Measurements from ENCODE around the gene SGPP2.

Gene SGPP2

DNA sequence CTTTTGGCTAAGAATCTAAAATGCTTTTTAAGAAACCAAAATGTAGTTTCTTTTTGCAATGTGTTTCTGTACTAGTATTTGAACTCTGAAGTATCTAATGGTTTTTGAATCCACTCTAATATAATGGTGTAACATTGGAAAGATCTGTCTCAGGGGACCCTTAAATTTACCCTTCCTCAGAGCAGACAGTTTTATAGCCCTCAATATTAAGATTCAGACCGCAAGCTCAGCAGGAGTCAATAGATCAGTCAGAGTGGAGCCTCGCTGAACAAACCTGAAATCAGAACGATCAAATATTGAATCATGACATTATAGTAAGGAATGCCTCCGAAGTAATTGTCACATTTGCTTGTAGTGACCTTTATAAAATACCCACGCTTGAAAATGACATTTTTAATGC is 18.3 kb downstream of the SGPP2 start:
- H3K4me1 ChIP-seq (ENCODE audit: control insufficient read depth, insufficient read depth, low read length), result no peaks in the 10 kb centered on the region
- no peaks in the 10 kb centered on the region for H3K36me3 ChIP-seq (ENCODE audit: control insufficient read depth in 2 of 2, insufficient read depth in 2 of 2, low read length in 2 of 2)
- H3K27ac ChIP-seq (ENCODE audit: low read length), result no peak overlapping the region
- H3K4me3 ChIP-seq (ENCODE audit: low read length in 2 of 2), result no peak overlapping the region
- H3K27me3 ChIP-seq (ENCODE audit: control insufficient read depth in 1 of 2, insufficient read depth in 2 of 2, low read length in 2 of 2), result peaks cover 0 to 2% of the 10 kb centered on the region in 2 donors
- no peak overlapping the region for H3K9ac ChIP-seq (ENCODE audit: low read length in 2 of 2)
- H3K9me3 ChIP-seq (ENCODE audit: control insufficient read depth in 2 of 2, low read length in 2 of 2), result no peaks in the 10 kb centered on the region

GRCh38 chr2:222445227-222445626 is 20.9 kb downstream of the SGPP2 start:
- Histone ChIP-seq H3K4me1 (ENCODE audit: control insufficient read depth, insufficient read depth, low read length) (no peaks in the 10 kb centered on the region), H3K27me3 (ENCODE audit: control insufficient read depth in 1 of 2, insufficient read depth in 2 of 2, low read length in 2 of 2) (peaks cover 0 to 2% of the 10 kb centered on the region in 2 donors), H3K36me3 (ENCODE audit: control insufficient read depth in 2 of 2, insufficient read depth in 2 of 2, low read length in 2 of 2) (no peaks in the 10 kb centered on the region), H3K4me3 (ENCODE audit: low read length in 2 of 2) (no peak overlapping the region), H3K27ac (ENCODE audit: low read length) (no peak overlapping the region), H3K9ac (ENCODE audit: low read length in 2 of 2) (no peak overlapping the region), H3K9me3 (ENCODE audit: control insufficient read depth in 2 of 2, low read length in 2 of 2) (no peaks in the 10 kb centered on the region)

DNA sequence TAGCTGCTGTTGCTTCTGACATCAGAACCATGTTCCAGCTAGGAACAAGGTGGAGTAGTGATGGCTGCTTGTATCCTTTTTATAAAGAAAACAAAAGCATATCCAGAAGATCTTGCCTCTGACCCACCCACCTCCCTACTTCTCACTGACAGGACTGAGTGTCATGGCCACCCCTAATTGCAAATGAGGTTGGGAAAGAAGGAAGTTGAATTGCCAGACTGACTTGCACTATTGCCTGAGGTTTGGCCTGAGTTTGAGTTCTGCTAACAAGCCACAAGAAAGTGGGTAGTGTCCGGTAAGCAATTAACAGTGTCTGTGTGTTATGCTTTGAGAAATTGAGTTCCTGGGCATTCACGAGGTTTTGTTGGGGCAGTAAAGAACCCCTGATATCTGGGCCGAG is 22.8 kb downstream of the SGPP2 start:
- Histone ChIP-seq H3K36me3 (ENCODE audit: control insufficient read depth in 2 of 2, insufficient read depth in 2 of 2, low read length in 2 of 2) (no peaks in the 10 kb centered on the region), H3K9me3 (ENCODE audit: control insufficient read depth in 2 of 2, low read length in 2 of 2) (no peaks in the 10 kb centered on the region), H3K4me1 (ENCODE audit: control insufficient read depth, insufficient read depth, low read length) (no peaks in the 10 kb centered on the region), H3K4me3 (ENCODE audit: low read length in 2 of 2) (no peak overlapping the region), H3K9ac (ENCODE audit: low read length in 2 of 2) (no peak overlapping the region), H3K27ac (ENCODE audit: low read length) (no peak overlapping the region), H3K27me3 (ENCODE audit: control insufficient read depth in 1 of 2, insufficient read depth in 2 of 2, low read length in 2 of 2) (peaks cover 0 to 2% of the 10 kb centered on the region in 2 donors)

- no peaks in the 10 kb centered on the region for H3K9me3 ChIP-seq (ENCODE audit: control insufficient read depth in 2 of 2, low read length in 2 of 2)
- peaks cover 0 to 2% of the 10 kb centered on the region in 2 donors for H3K27me3 ChIP-seq (ENCODE audit: control insufficient read depth in 1 of 2, insufficient read depth in 2 of 2, low read length in 2 of 2)
- H3K27ac ChIP-seq (ENCODE audit: low read length), result no peak overlapping the region
- no peak overlapping the region for H3K9ac ChIP-seq (ENCODE audit: low read length in 2 of 2)
- H3K4me3 ChIP-seq (ENCODE audit: low read length in 2 of 2), result no peak overlapping the region
- no peaks in the 10 kb centered on the region for H3K36me3 ChIP-seq (ENCODE audit: control insufficient read depth in 2 of 2, insufficient read depth in 2 of 2, low read length in 2 of 2)
- H3K4me1 ChIP-seq (ENCODE audit: control insufficient read depth, insufficient read depth, low read length), result no peaks in the 10 kb centered on the region
These were observed 24.4 kb downstream of the SGPP2 start for GRCh38 chr2:222448748-222449181.

DNA sequence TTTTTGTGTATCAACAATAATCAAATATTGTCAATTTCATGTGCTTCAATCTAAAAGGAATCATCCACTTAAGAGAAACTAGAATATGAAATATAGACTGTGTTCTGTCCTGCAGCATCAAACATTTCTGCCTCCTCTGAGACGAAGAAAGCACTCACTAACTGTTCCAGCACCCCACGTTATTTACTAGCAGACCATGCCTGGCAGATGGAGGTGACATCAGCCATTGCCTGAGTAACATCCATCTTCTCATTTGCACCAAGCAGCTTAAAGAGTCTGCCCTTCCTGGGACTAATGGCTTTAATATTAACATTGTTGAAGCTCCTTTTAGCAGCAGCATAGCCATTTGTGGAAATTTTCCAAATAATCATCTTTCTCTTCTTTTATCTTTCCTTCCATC is 25.7 kb downstream of the SGPP2 start:
- Histone ChIP-seq H3K4me3 (ENCODE audit: low read length in 2 of 2) (no peak overlapping the region), H3K9me3 (ENCODE audit: control insufficient read depth in 2 of 2, low read length in 2 of 2) (no peaks in the 10 kb centered on the region), H3K9ac (ENCODE audit: low read length in 2 of 2) (no peak overlapping the region), H3K4me1 (ENCODE audit: control insufficient read depth, insufficient read depth, low read length) (no peaks in the 10 kb centered on the region), H3K36me3 (ENCODE audit: control insufficient read depth in 2 of 2, insufficient read depth in 2 of 2, low read length in 2 of 2) (no peaks in the 10 kb centered on the region), H3K27me3 (ENCODE audit: control insufficient read depth in 1 of 2, insufficient read depth in 2 of 2, low read length in 2 of 2) (peaks cover 0 to 2% of the 10 kb centered on the region in 2 donors), H3K27ac (ENCODE audit: low read length) (no peak overlapping the region)

DNA sequence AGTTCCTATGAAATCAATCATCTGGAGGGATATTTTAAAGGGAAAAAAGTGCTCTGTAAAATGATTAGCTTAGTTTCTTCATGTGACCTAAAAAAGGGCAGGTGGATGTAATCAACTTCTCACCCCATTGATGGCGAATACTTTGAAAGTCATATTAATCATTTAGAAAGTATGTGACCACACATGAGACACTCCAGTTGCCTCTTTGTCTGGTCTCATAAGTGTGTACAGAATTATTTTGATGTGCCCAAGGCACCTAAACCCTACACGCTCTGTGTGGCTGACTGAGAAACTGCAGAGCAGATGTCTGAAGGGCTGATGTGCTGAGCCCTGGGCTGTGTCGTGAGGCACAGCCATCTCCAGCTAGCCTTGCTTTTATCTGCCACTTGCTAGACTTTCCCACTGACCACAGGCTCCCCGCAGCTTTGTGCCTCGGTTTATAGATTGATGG is 26.9 kb downstream of the SGPP2 start:
- Histone ChIP-seq H3K27me3 (ENCODE audit: control insufficient read depth in 1 of 2, insufficient read depth in 2 of 2, low read length in 2 of 2) (no peaks in the 10 kb centered on the region), H3K9ac (ENCODE audit: low read length in 2 of 2) (no peak overlapping the region), H3K4me1 (ENCODE audit: control insufficient read depth, insufficient read depth, low read length) (no peaks in the 10 kb centered on the region), H3K36me3 (ENCODE audit: control insufficient read depth in 2 of 2, insufficient read depth in 2 of 2, low read length in 2 of 2) (no peaks in the 10 kb centered on the region), H3K9me3 (ENCODE audit: control insufficient read depth in 2 of 2, low read length in 2 of 2) (no peaks in the 10 kb centered on the region), H3K27ac (ENCODE audit: low read length) (no peak overlapping the region), H3K4me3 (ENCODE audit: low read length in 2 of 2) (no peak overlapping the region)

DNA sequence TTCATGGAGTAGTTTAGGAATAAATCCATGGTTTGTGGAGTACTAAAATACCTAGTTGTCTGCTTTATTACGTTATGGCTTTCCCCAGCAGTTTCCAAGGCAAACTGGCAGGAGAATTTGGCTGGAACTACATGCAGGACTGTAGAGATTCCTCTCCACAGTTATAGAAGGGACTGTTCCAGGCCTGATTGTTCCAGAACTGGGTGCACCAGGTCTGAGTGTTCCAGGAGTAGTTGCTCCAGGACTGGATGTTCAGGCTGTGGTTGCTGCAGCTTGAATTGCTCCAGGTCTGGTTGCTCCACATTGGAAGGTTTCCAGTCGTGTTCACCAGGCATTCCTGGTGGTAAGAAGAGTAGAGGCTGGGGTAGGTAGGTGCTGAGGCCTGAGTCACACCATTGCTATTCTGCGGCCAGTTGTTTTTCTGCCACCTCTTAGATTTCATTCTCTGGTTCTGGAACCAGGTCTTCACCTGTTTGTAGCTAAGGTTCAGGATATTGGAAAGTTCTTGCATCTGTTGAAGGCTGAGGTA is 28.1 kb downstream of the SGPP2 start:
- H3K4me1 ChIP-seq (ENCODE audit: control insufficient read depth, insufficient read depth, low read length), result no peaks in the 10 kb centered on the region
- H3K9me3 ChIP-seq (ENCODE audit: control insufficient read depth in 2 of 2, low read length in 2 of 2), result no peaks in the 10 kb centered on the region
- no peak overlapping the region for H3K9ac ChIP-seq (ENCODE audit: low read length in 2 of 2)
- no peaks in the 10 kb centered on the region for H3K27me3 ChIP-seq (ENCODE audit: control insufficient read depth in 1 of 2, insufficient read depth in 2 of 2, low read length in 2 of 2)
- H3K4me3 ChIP-seq (ENCODE audit: low read length in 2 of 2), result no peak overlapping the region
- H3K27ac ChIP-seq (ENCODE audit: low read length), result no peak overlapping the region
- no peaks in the 10 kb centered on the region for H3K36me3 ChIP-seq (ENCODE audit: control insufficient read depth in 2 of 2, insufficient read depth in 2 of 2, low read length in 2 of 2)

DNA sequence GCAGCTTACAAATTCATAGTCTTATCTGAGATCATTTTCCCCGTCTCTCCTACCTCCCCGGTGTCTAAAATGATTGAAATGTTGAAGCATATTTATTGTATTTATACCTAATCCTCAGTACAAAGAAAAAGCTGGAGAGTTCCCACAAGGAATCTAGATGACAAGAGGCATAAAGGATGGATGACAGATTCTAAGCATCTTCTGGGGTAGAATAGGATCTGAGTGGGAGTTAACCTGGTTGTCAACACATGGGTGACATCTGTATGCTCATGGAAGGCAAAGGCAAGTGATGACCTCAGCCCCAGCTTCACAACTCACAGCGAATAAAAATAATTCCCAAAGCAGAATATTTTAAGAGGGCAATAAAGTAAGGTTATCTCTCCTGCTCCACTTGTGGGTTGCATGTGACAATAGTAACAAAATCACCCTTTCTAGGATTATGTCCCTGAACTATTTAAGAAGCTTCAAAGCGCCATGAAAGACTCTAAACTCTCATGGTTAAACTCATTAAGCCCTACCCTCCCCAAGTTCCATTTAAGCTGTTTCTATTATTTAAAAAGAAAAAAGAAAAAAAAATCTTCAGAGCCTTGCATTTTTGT is 32.2 kb downstream of the SGPP2 start:
- no peaks in the 10 kb centered on the region for H3K4me1 ChIP-seq (ENCODE audit: control insufficient read depth, insufficient read depth, low read length)
- no peaks in the 10 kb centered on the region for H3K27me3 ChIP-seq (ENCODE audit: control insufficient read depth in 1 of 2, insufficient read depth in 2 of 2, low read length in 2 of 2)
- no peaks in the 10 kb centered on the region for H3K36me3 ChIP-seq (ENCODE audit: control insufficient read depth in 2 of 2, insufficient read depth in 2 of 2, low read length in 2 of 2)
- no peak overlapping the region for H3K9ac ChIP-seq (ENCODE audit: low read length in 2 of 2)
- H3K4me3 ChIP-seq (ENCODE audit: low read length in 2 of 2), result no peak overlapping the region
- no peak overlapping the region for H3K27ac ChIP-seq (ENCODE audit: low read length)
- no peaks in the 10 kb centered on the region for H3K9me3 ChIP-seq (ENCODE audit: control insufficient read depth in 2 of 2, low read length in 2 of 2)

- Histone ChIP-seq H3K27ac (ENCODE audit: low read length) (no peak overlapping the region), H3K27me3 (ENCODE audit: control insufficient read depth in 1 of 2, insufficient read depth in 2 of 2, low read length in 2 of 2) (no peaks in the 10 kb centered on the region), H3K9ac (ENCODE audit: low read length in 2 of 2) (no peak overlapping the region), H3K4me3 (ENCODE audit: low read length in 2 of 2) (no peak overlapping the region), H3K36me3 (ENCODE audit: control insufficient read depth in 2 of 2, insufficient read depth in 2 of 2, low read length in 2 of 2) (no peaks in the 10 kb centered on the region), H3K9me3 (ENCODE audit: control insufficient read depth in 2 of 2, low read length in 2 of 2) (no peaks in the 10 kb centered on the region), H3K4me1 (ENCODE audit: control insufficient read depth, insufficient read depth, low read length) (no peaks in the 10 kb centered on the region)
These were observed 35.6 kb downstream of the SGPP2 start for GRCh38 chr2:222459983-222460382.

- H3K27me3 ChIP-seq (ENCODE audit: control insufficient read depth in 1 of 2, insufficient read depth in 2 of 2, low read length in 2 of 2), result peaks cover 0 to 3% of the 10 kb centered on the region in 2 donors
These were observed 41.4 kb downstream of the SGPP2 start for GRCh38 chr2:222465746-222466145.

GRCh38 chr2:222468346-222468745 is 44.0 kb downstream of the SGPP2 start:
- Histone ChIP-seq H3K36me3 (ENCODE audit: control insufficient read depth in 2 of 2, insufficient read depth in 2 of 2, low read length in 2 of 2) (no peaks in the 10 kb centered on the region), H3K27ac (ENCODE audit: low read length) (no peak overlapping the region), H3K9ac (ENCODE audit: low read length in 2 of 2) (no peak overlapping the region), H3K4me3 (ENCODE audit: low read length in 2 of 2) (no peak overlapping the region), H3K27me3 (ENCODE audit: control insufficient read depth in 1 of 2, insufficient read depth in 2 of 2, low read length in 2 of 2) (peaks cover 0 to 3% of the 10 kb centered on the region in 2 donors), H3K9me3 (ENCODE audit: control insufficient read depth in 2 of 2, low read length in 2 of 2) (no peaks in the 10 kb centered on the region), H3K4me1 (ENCODE audit: control insufficient read depth, insufficient read depth, low read length) (no peaks in the 10 kb centered on the region)

More at GRCh38 chr2:222465746-222466145, 41.4 kb downstream of the SGPP2 start:
- Histone ChIP-seq H3K27ac (ENCODE audit: low read length) (no peak overlapping the region), H3K4me3 (ENCODE audit: low read length in 2 of 2) (no peak overlapping the region), H3K36me3 (ENCODE audit: control insufficient read depth in 2 of 2, insufficient read depth in 2 of 2, low read length in 2 of 2) (no peaks in the 10 kb centered on the region), H3K4me1 (ENCODE audit: control insufficient read depth, insufficient read depth, low read length) (no peaks in the 10 kb centered on the region), H3K9me3 (ENCODE audit: control insufficient read depth in 2 of 2, low read length in 2 of 2) (no peaks in the 10 kb centered on the region), H3K9ac (ENCODE audit: low read length in 2 of 2) (no peak overlapping the region)

Data from stomach smooth muscle (tissue), 2 donors.